ENCODE measurements around the gene AK9.

The AK9 gene

DNA sequence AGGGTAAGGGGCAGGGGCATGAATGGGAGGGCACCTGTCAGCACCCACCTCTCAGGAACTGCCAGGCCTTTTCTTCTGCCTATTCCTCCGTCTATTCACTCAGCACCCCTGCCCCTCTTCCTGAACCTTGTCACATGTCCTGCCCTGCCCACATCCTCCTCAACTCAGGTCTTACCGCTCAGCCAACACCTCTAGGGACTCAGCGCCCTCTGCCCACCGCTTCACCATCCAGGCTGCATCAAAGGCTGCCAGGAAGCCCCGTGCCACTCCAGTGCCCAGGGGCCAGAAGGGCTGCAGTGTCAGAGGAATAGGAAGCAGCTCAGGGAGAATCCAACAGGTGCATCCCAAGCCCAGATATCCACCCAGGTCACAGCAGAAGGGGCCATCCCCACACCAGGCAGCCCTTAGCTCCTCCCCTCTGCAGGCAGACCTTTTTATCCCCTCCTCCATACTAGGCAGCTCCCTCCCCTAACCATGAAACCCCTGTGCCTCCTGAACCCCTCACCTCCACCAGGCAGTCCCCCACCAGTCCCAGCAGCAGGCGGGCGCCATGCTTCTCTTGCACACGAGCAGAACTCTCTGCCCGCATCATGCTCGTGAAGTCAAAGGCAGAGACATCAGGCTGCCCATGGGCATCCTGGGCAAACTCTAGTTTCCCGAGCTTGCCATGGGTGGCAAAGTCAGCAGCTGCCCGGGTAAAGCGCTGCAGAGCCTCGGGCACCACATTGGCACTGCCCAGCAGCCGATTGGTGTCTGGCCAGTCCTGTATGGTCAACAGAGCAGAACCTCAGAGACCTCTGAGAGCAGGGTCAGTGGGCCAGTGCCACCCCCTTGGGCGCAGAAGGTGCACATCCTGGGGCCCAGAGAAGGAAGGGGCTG lies 241.0 kb downstream of the AK9 start:
- TF ChIP-seq, protein P1, sequence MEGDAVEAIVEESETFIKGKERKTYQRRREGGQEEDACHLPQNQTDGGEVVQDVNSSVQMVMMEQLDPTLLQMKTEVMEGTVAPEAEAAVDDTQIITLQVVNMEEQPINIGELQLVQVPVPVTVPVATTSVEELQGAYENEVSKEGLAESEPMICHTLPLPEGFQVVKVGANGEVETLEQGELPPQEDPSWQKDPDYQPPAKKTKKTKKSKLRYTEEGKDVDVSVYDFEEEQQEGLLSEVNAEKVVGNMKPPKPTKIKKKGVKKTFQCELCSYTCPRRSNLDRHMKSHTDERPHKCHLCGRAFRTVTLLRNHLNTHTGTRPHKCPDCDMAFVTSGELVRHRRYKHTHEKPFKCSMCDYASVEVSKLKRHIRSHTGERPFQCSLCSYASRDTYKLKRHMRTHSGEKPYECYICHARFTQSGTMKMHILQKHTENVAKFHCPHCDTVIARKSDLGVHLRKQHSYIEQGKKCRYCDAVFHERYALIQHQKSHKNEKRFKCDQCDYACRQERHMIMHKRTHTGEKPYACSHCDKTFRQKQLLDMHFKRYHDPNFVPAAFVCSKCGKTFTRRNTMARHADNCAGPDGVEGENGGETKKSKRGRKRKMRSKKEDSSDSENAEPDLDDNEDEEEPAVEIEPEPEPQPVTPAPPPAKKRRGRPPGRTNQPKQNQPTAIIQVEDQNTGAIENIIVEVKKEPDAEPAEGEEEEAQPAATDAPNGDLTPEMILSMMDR (IDR thresholded peaks at IDR 0.05; ENCODE audit: low read depth, low read length, missing control alignments): no peak
- no peak overlapping the region for H3K4me3 ChIP-seq (replicated peaks; ENCODE audit: low read depth, low read length)
- no peak for DNase-seq (ENCODE audit: extremely low read depth, low read depth)

DNA sequence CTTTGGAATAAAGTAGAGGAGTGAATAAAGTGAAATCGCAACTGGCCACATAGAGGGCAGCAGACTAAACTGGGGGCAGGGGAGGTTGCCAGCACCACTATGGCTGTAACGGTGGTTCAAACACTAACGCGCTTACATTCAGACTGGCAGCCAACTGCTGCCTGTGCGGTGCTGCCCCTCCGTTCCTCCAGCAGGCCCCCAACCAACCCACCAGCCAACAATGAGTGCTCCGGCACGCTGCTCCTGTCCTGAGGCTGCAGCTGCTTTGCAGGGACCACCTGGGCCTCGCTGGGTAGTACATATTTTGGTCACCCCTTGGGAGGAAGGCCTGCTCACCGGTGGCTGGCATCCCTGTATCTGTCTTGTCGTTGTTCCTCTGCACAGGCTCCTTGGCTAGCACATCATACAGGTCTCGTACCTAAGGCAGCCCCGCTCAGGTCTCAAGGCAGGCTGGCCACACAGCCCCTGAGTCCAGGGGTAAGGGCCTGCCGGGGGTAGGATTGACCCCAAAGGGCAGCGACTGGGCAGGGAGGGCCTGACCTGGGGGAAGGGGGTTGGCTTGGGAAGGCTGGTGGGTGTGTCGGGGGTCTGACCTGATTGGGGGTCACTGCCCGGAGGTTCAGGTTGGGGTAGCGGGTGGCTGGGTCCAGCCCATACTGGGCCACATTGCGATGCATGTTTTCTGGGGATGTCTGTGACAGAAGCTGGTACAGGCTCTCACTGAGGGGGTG lies 241.8 kb downstream of the AK9 start:
- H3K4me3 ChIP-seq (replicated peaks; ENCODE audit: low read depth, low read length): no peak overlapping the region
- TF ChIP-seq, protein P1 (IDR thresholded peaks at IDR 0.05; ENCODE audit: low read depth, low read length, missing control alignments): no peak
- DNase-seq (ENCODE audit: extremely low read depth, low read depth): no peak

DNA sequence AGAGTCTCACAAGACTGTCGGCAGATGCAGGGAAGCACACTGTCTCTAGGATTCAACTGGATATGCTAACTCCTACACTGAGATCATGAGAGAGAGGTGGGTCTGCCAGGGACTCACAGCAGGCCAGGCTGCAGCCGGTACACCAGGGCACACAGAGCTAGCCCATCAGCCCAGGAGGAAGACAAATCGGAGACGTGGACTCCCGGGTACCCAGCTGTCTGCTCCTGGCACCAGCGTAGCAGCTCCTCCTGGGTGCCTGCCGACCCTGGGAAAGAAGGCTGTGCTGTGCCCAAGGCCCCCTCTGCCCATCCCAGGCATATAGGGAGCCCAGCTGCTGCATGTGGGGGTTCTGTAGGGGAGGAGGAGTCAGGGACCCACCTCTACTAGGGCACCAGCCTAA lies 242.4 kb downstream of the AK9 start:
- H3K4me3 ChIP-seq (replicated peaks; ENCODE audit: low read depth, low read length): no peak overlapping the region
- TF ChIP-seq, protein P1 (IDR thresholded peaks at IDR 0.05; ENCODE audit: low read depth, low read length, missing control alignments): no peak
- no peak for DNase-seq (ENCODE audit: extremely low read depth, low read depth)

DNA sequence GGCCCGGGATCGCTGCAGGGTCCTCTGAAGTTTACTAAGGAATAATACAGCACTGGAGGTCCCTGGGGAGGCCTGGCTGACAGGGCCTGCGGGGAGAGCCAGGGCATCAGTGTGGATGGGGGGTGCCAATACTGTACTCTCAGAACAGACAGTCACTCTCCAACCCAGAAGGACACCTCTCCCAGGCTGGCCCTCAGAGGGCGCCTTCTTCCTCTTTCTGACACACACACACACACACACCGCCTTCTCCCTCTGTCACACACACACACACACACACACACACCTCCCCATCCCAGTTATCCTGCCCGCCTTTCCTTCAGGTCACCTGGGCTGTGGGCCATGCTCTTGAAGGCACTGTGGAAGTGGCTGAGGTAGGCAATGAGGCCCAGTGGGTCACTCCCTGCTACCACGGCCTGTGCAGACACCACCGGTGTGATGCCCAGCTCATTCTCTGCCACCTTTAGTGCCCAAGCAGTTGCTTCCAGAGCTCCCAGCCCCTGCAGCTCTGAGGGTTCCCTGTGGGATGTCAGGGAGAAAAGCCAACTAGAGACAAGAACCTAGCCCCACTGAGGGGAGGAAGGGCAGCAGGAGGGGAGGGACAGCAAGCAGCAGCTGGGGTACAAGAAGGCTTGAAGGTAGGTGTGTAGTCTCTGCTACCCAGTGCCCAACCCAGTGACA lies 243.0 kb downstream of the AK9 start:
- no peak overlapping the region for H3K4me3 ChIP-seq (replicated peaks; ENCODE audit: low read depth, low read length)
- TF ChIP-seq, protein P1 (IDR thresholded peaks at IDR 0.05; ENCODE audit: low read depth, low read length, missing control alignments): no peak
- DNase-seq (ENCODE audit: extremely low read depth, low read depth): no peak

DNA sequence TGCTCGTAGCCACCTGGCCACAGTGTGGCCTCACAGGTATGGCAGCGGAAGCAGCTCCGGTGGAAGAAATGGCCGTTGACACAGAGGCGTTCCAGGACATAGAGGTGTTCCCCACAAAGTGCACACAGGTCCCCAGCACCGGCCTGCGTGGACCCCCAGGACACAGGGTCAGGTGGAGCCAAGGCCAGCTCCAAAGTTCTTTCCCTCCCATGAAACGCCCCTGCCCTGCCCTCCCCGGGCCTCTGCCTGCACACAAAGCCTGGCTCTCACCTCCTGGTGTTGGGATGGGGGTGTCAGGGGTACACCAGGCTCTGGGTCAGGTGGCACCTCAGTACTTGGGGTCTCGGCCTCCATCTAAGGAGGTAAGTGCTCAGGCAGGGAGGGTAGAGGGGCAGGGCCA lies 243.9 kb downstream of the AK9 start:
- no peak overlapping the region for H3K4me3 ChIP-seq (replicated peaks; ENCODE audit: low read depth, low read length)
- TF ChIP-seq, protein P1 (IDR thresholded peaks at IDR 0.05; ENCODE audit: low read depth, low read length, missing control alignments): no peak
- DNase-seq (ENCODE audit: extremely low read depth, low read depth): no peak

DNA sequence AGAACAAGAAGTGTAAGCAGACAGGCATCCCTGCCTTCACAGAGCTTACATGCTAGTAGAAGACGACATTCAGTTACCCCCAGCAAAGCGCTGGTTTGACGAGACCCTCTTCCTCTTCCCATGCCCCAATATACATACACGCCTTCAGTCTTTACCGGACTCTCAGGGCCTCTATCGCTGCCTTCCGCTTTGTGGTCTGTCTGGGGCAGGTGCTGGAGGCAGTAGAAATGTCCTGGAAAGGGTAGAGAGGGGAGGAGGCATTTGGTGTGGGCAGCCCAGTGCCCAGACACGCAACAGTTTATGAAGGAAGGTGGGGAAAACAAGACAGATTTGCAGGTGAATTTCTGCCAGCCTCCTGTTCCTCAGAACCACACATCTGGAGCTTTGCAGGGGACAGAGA lies 244.5 kb downstream of the AK9 start:
- TF ChIP-seq, protein P1 (IDR thresholded peaks at IDR 0.05; ENCODE audit: low read depth, low read length, missing control alignments): no peak
- no peak for DNase-seq (ENCODE audit: extremely low read depth, low read depth)
- no peak overlapping the region for H3K4me3 ChIP-seq (replicated peaks; ENCODE audit: low read depth, low read length)
